ENCODE measurements around the gene FNBP1L. TPM values are rescaled to one million over a fixed set of nuclear protein-coding genes. Genes with fewer than 3 reads are reported as not detected.

FNBP1L gene
- total and polyA plus RNA-seq, 2 experiments from 2014 or later = 56.3 to 132 TPM

DNA sequence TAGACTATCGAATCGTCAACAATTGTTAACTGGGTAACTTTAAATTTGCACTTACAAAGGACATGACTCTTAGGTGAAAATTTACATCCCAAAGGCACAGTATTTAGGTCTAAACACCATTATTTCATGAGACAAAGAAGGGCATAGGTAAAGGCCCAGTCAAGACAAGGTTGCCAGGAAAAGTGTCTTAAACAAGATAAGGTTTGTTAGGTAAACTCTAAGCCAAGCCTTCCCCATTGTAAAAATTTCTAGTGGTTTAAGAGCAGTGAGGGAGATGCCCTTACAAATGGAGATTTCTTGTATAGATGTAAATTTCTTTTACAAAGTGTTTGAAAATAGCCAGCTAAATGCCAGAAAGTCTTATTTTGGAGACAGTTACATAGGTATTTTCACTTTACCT lies 36.9 kb upstream of the FNBP1L start:
- no peaks in the 10 kb centered on the region for H4K20me1 ChIP-seq (replicated peaks; ENCODE audit: insufficient read depth)
- no peaks in the 10 kb centered on the region for H3K9me2 ChIP-seq (ENCODE audit: insufficient read depth)
- peaks cover 12% of the 10 kb centered on the region; the same call in 1 of the 2 replicates for H3F3A ChIP-seq (replicated peaks; ENCODE audit: low read depth)
- DNase-seq (ENCODE audit: low spot score) (peak; percentile 82), ATAC-seq (peak; percentile 95)
- Mint-ChIP-seq H3K9me3 (peaks cover 48% of the 10 kb centered on the region), H3K4me1 (peaks cover 28% of the 10 kb centered on the region), H3K27me3 (ENCODE audit: insufficient read depth, low read depth, poor library complexity) (peaks cover 4% of the 10 kb centered on the region), H3K36me3 (ENCODE audit: low read depth) (peaks cover 39% of the 10 kb centered on the region), H3K27ac (peak overlapping the region; percentile 15; the same call in 1 of the 2 replicates), H3K4me3 (no peak overlapping the region)
- H3K27ac ChIP-seq (ENCODE audit: low read depth) = peak overlapping the region; percentile 81
- H3K4me2 ChIP-seq = peak overlapping the region; percentile 50
- peak overlapping the region; percentile 10 for H3K4me3 ChIP-seq
- TF ChIP-seq, protein P1, sequence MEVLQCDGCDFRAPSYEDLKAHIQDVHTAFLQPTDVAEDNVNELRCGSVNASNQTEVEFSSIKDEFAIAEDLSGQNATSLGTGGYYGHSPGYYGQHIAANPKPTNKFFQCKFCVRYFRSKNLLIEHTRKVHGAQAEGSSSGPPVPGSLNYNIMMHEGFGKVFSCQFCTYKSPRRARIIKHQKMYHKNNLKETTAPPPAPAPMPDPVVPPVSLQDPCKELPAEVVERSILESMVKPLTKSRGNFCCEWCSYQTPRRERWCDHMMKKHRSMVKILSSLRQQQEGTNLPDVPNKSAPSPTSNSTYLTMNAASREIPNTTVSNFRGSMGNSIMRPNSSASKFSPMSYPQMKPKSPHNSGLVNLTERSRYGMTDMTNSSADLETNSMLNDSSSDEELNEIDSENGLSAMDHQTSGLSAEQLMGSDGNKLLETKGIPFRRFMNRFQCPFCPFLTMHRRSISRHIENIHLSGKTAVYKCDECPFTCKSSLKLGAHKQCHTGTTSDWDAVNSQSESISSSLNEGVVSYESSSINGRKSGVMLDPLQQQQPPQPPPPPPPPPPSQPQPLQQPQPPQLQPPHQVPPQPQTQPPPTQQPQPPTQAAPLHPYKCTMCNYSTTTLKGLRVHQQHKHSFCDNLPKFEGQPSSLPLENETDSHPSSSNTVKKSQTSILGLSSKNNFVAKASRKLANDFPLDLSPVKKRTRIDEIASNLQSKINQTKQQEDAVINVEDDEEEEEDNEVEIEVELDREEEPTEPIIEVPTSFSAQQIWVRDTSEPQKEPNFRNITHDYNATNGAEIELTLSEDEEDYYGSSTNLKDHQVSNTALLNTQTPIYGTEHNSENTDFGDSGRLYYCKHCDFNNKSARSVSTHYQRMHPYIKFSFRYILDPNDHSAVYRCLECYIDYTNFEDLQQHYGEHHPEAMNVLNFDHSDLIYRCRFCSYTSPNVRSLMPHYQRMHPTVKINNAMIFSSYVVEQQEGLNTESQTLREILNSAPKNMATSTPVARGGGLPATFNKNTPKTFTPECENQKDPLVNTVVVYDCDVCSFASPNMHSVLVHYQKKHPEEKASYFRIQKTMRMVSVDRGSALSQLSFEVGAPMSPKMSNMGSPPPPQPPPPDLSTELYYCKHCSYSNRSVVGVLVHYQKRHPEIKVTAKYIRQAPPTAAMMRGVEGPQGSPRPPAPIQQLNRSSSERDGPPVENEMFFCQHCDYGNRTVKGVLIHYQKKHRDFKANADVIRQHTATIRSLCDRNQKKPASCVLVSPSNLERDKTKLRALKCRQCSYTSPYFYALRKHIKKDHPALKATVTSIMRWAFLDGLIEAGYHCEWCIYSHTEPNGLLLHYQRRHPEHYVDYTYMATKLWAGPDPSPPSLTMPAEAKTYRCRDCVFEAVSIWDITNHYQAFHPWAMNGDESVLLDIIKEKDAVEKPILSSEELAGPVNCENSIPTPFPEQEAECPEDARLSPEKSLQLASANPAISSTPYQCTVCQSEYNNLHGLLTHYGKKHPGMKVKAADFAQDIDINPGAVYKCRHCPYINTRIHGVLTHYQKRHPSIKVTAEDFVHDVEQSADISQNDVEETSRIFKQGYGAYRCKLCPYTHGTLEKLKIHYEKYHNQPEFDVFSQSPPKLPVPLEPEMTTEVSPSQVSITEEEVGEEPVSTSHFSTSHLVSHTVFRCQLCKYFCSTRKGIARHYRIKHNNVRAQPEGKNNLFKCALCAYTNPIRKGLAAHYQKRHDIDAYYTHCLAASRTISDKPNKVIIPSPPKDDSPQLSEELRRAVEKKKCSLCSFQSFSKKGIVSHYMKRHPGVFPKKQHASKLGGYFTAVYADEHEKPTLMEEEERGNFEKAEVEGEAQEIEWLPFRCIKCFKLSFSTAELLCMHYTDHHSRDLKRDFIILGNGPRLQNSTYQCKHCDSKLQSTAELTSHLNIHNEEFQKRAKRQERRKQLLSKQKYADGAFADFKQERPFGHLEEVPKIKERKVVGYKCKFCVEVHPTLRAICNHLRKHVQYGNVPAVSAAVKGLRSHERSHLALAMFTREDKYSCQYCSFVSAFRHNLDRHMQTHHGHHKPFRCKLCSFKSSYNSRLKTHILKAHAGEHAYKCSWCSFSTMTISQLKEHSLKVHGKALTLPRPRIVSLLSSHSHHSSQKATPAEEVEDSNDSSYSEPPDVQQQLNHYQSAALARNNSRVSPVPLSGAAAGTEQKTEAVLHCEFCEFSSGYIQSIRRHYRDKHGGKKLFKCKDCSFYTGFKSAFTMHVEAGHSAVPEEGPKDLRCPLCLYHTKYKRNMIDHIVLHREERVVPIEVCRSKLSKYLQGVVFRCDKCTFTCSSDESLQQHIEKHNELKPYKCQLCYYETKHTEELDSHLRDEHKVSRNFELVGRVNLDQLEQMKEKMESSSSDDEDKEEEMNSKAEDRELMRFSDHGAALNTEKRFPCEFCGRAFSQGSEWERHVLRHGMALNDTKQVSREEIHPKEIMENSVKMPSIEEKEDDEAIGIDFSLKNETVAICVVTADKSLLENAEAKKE (CRISPR knock-in tag; IDR thresholded peaks at IDR 0.05) = no peak
- TF ChIP-seq, protein P2, sequence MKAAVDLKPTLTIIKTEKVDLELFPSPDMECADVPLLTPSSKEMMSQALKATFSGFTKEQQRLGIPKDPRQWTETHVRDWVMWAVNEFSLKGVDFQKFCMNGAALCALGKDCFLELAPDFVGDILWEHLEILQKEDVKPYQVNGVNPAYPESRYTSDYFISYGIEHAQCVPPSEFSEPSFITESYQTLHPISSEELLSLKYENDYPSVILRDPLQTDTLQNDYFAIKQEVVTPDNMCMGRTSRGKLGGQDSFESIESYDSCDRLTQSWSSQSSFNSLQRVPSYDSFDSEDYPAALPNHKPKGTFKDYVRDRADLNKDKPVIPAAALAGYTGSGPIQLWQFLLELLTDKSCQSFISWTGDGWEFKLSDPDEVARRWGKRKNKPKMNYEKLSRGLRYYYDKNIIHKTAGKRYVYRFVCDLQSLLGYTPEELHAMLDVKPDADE (IDR thresholded peaks at IDR 0.05) = no peak
- TF ChIP-seq ZNF331 (CRISPR knock-in tag; IDR thresholded peaks at IDR 0.05; ENCODE audit: low read depth) (no peak), NANOG (IDR thresholded peaks at IDR 0.05; ENCODE audit: borderline replicate concordance) (peak; percentile 72), POLR2AphosphoS5 (IDR thresholded peaks at IDR 0.05; ENCODE audit: low read depth) (no peak), STAT1 (IDR thresholded peaks at IDR 0.05; ENCODE audit: unreplicated experiment) (no peak), CREB1 (CRISPR knock-in tag; IDR thresholded peaks at IDR 0.05; ENCODE audit: low read depth) (no peak)
- TF ChIP-seq, protein P3, sequence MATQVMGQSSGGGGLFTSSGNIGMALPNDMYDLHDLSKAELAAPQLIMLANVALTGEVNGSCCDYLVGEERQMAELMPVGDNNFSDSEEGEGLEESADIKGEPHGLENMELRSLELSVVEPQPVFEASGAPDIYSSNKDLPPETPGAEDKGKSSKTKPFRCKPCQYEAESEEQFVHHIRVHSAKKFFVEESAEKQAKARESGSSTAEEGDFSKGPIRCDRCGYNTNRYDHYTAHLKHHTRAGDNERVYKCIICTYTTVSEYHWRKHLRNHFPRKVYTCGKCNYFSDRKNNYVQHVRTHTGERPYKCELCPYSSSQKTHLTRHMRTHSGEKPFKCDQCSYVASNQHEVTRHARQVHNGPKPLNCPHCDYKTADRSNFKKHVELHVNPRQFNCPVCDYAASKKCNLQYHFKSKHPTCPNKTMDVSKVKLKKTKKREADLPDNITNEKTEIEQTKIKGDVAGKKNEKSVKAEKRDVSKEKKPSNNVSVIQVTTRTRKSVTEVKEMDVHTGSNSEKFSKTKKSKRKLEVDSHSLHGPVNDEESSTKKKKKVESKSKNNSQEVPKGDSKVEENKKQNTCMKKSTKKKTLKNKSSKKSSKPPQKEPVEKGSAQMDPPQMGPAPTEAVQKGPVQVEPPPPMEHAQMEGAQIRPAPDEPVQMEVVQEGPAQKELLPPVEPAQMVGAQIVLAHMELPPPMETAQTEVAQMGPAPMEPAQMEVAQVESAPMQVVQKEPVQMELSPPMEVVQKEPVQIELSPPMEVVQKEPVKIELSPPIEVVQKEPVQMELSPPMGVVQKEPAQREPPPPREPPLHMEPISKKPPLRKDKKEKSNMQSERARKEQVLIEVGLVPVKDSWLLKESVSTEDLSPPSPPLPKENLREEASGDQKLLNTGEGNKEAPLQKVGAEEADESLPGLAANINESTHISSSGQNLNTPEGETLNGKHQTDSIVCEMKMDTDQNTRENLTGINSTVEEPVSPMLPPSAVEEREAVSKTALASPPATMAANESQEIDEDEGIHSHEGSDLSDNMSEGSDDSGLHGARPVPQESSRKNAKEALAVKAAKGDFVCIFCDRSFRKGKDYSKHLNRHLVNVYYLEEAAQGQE (IDR thresholded peaks at IDR 0.05; ENCODE audit: unreplicated experiment) = no peak
- no peak overlapping the region for H2AFZ ChIP-seq
- no peaks in the 10 kb centered on the region for H3K79me2 ChIP-seq (replicated peaks; ENCODE audit: insufficient read depth)
- peaks cover 22% of the 10 kb centered on the region for H3K36me3 ChIP-seq (ENCODE audit: insufficient read depth)
- no peaks in the 10 kb centered on the region for H3K27me3 ChIP-seq (ENCODE audit: insufficient read depth)
- peaks cover 38% of the 10 kb centered on the region for H3K4me1 ChIP-seq (ENCODE audit: insufficient read depth)
